Fibroblast of the aortic adventitia (primary cell): ENCODE data around the gene FGF12. TPM values are rescaled to one million over a fixed set of nuclear protein-coding genes. Genes with fewer than 3 reads are reported as not detected.

Experiments
- DNase-seq: peaks from one replicate; pipeline ENCODE4 v3.0.0-alpha.2; 2010; ENCODE audit warnings: low read depth
- H3K4me3 ChIP-seq: 2 replicates; pipeline ENCODE4 v1.5.1; 2011; ENCODE audit warnings: low read depth, mild to moderate bottlenecking, control low read depth, low read length, moderate library complexity
- CTCF ChIP-seq: IDR thresholded peaks from 2 replicates; pipeline ENCODE4 v1.5.1; 2011; ENCODE audit warnings: mild to moderate bottlenecking, low read length, control low read depth, inconsistent platforms; ENCODE audit not compliant: insufficient read depth
- total RNA-seq: library from RNA; depleted of rRNA; stranded (reverse); fragments of >200 nt; gene quantifications from 2 replicates; pipeline ENCODE4 v1.2.3, GENCODE V29; 2012; ENCODE audit warnings: low replicate concordance

FGF12 gene
- total RNA-seq, 1 donor = 0.36 TPM

GRCh38 chr3:192122832-192123594 lies 604.3 kb downstream of the FGF12 start:
- no peak for TF ChIP-seq CTCF
- no peak for DNase-seq
- H3K4me3 ChIP-seq = no peak overlapping the region

GRCh38 chr3:192121923-192122322 lies 605.4 kb downstream of the FGF12 start:
- no peak for DNase-seq
- no peak for TF ChIP-seq CTCF

GRCh38 chr3:192108820-192109219 lies 618.5 kb downstream of the FGF12 start:
- TF ChIP-seq CTCF = no peak
- DNase-seq = no peak
- H3K4me3 ChIP-seq = no peak overlapping the region

More at GRCh38 chr3:192121923-192122322, 605.4 kb downstream of the FGF12 start:
- H3K4me3 ChIP-seq = no peak overlapping the region

- DNase-seq = no peak
- no peak overlapping the region for H3K4me3 ChIP-seq
- TF ChIP-seq CTCF = no peak
These were observed 620.8 kb downstream of the FGF12 start for GRCh38 chr3:192106543-192106942.

GRCh38 chr3:192092388-192093005 lies 634.8 kb downstream of the FGF12 start:
- peak; percentile 6 for DNase-seq
- H3K4me3 ChIP-seq = no peak overlapping the region
- TF ChIP-seq CTCF = no peak

GRCh38 chr3:192091831-192092230 lies 635.5 kb downstream of the FGF12 start:
- no peak for TF ChIP-seq CTCF
- DNase-seq = peak; percentile 21
- no peak overlapping the region for H3K4me3 ChIP-seq
